ENCODE data around the gene ZSWIM3. TPM values are rescaled to one million over a fixed set of nuclear protein-coding genes. Genes with fewer than 3 reads are reported as not detected.
A peak's percentile ranks its signal among the peaks of the same experiment; 100 is the strongest.

ZSWIM3 gene
- total and polyA plus RNA-seq, 2 of the 13 experiments (the other 11 are each of a cell fraction or from before 2014, with no cell fraction given), result 5.2 to 5.8 TPM

DNA sequence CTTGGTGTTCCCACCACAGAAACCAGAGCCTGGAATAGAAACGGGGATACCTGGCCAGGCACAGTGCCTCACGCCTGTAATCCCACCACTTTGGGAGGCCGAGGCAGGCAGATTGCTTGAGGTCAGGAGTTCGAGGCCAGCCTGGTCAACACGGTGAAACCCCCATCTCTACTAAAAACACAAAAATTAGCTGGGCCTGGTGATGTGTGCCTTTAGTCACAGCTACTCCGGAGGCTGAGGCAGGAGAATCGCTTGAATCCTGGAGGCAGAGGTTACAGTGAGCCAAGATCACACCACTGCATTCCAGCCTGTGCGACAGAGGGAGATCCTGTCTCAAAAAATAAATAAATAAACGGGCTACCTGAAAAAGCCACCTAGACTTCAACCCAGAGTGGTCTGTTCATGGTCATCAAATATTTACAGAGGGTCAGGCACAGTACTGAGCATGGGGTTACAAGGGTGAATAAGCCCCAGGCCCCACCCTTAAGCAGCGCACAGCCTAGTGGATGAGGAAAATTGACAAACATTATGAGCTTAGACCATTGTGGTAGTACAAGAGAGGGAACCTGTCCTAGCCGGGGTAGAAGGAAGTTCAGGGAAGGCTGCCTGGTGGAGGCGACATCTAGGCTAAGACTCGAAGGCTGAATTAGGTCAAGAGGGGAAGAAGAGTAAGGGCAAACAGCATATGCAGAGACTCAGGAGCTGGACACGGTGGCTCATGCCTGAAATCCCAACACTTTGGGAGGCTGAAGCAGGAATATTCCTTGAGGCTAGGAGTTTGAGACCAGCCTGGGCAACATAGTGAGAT is 69.9 kb downstream of the ZSWIM3 start (continued):
- TF ChIP-seq RFX5 (IDR thresholded peaks at IDR 0.05; ENCODE audit: low read depth, low read length), result no peak
- no peak for TF ChIP-seq MTF2 (CRISPR knock-in tag; IDR thresholded peaks at IDR 0.05; ENCODE audit: borderline replicate concordance)
- peak; percentile 45 for TF ChIP-seq POLR2G (IDR thresholded peaks at IDR 0.05; ENCODE audit: low read depth, low read length)
- peak; percentile 63; the same call in 1 of the 2 replicates for TF ChIP-seq ZBTB21 (CRISPR knock-in tag; IDR thresholded peaks at IDR 0.05)
- TF ChIP-seq ZSCAN29 (CRISPR knock-in tag; conservative IDR thresholded peaks at IDR 0.05), result peak; percentile 85
- 0 out of 2 replicates have a peak, but pooled peaks have one; percentile 8 for TF ChIP-seq ATF7-NPFF (CRISPR knock-in tag; IDR thresholded peaks at IDR 0.05; ENCODE audit: low read depth)
- TF ChIP-seq GFI1 (CRISPR knock-in tag; IDR thresholded peaks at IDR 0.05; ENCODE audit: borderline replicate concordance), result peak; percentile 94
- no peak; the same call in 1 of the 2 replicates for TF ChIP-seq ZNF704 (CRISPR knock-in tag; IDR thresholded peaks at IDR 0.05; ENCODE audit: borderline replicate concordance)
- TF ChIP-seq CAMTA2 (CRISPR knock-in tag; IDR thresholded peaks at IDR 0.05; ENCODE audit: borderline replicate concordance), result no peak
- no peak; the same call in 1 of the 2 replicates for TF ChIP-seq GLI4 (CRISPR knock-in tag; IDR thresholded peaks at IDR 0.05; ENCODE audit: borderline replicate concordance)
- TF ChIP-seq, protein P1, sequence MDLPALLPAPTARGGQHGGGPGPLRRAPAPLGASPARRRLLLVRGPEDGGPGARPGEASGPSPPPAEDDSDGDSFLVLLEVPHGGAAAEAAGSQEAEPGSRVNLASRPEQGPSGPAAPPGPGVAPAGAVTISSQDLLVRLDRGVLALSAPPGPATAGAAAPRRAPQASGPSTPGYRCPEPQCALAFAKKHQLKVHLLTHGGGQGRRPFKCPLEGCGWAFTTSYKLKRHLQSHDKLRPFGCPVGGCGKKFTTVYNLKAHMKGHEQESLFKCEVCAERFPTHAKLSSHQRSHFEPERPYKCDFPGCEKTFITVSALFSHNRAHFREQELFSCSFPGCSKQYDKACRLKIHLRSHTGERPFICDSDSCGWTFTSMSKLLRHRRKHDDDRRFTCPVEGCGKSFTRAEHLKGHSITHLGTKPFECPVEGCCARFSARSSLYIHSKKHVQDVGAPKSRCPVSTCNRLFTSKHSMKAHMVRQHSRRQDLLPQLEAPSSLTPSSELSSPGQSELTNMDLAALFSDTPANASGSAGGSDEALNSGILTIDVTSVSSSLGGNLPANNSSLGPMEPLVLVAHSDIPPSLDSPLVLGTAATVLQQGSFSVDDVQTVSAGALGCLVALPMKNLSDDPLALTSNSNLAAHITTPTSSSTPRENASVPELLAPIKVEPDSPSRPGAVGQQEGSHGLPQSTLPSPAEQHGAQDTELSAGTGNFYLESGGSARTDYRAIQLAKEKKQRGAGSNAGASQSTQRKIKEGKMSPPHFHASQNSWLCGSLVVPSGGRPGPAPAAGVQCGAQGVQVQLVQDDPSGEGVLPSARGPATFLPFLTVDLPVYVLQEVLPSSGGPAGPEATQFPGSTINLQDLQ (CRISPR knock-in tag; IDR thresholded peaks at IDR 0.05), result peak; percentile 86
- peak; percentile 78 for TF ChIP-seq GATAD1 (CRISPR knock-in tag; IDR thresholded peaks at IDR 0.05)
- TF ChIP-seq KLF13 (CRISPR knock-in tag; IDR thresholded peaks at IDR 0.05), result no peak
- TF ChIP-seq ZBTB10 (CRISPR knock-in tag; IDR thresholded peaks at IDR 0.05; ENCODE audit: borderline replicate concordance), result no peak; the same call in 1 of the 2 replicates
- peak; percentile 96 for TF ChIP-seq PITX1 (CRISPR knock-in tag; IDR thresholded peaks at IDR 0.05)
- peak; percentile 77; the same call in 1 of the 2 replicates for TF ChIP-seq ZNF652 (CRISPR knock-in tag; IDR thresholded peaks at IDR 0.05; ENCODE audit: borderline replicate concordance, low read depth)
- peak; percentile 42; the same call in 1 of the 2 replicates for TF ChIP-seq ZBTB14 (CRISPR knock-in tag; IDR thresholded peaks at IDR 0.05)
- no peak for TF ChIP-seq ZBTB2 (CRISPR knock-in tag; IDR thresholded peaks at IDR 0.05; ENCODE audit: low read depth)

All from HepG2 (cell line).